ENCODE results near the gene NPDC1.

Gene NPDC1

DNA sequence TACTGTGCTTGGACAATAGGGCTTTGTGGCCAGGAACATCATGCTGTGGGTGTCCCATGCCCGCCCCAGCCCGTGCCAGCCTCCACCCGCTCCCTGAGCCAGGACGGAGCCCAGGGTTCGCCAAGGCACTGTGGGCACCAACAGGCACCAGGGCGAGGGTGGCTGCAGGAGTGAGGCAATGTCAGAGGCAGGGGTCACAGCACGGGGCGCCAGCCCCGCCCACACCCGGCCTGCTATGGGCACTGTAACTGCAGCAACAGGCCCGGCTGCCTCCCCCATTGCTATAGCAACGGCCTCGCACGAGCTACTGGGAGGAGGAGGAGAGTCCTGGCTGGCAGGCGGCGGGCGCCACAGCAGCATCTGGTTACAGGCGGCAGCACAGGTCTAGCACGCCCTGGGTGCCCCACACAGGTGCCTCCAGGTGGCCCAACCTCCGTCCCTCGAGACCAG is 20.4 kb downstream of the NPDC1 start:
- no peak for DNase-seq (ENCODE audit: low read depth)

GRCh38 chr9:137023583-137023991 is 22.4 kb downstream of the NPDC1 start:
- DNase-seq (ENCODE audit: low read depth): no peak

DNA sequence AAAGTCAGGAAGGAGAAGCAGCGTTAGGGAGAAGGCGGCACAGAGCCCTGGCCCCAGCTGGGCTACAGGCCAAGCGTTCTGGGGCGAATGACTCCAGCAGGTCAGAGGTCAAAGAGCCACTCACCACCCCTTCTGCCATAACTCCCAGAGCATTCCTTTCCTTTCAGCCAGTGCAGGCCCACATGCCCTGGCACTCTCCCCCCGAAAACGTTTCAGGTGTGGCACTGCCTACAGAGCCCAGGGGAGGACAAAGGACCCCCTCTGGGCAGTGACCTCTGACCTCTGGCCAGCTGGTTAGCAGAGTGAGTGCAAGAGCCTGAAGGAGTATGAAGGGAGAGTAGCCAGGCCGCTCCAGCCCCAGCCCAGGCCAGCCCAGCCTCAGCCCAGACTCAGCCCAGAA is 22.8 kb downstream of the NPDC1 start:
- DNase-seq (ENCODE audit: low read depth): no peak

GRCh38 chr9:137022662-137023008 is 23.3 kb downstream of the NPDC1 start:
- DNase-seq (ENCODE audit: low read depth): no peak

- DNase-seq (ENCODE audit: low read depth): peak; percentile 53
Measured at GRCh38 chr9:137021979-137022661, 23.9 kb downstream of the NPDC1 start.

DNA sequence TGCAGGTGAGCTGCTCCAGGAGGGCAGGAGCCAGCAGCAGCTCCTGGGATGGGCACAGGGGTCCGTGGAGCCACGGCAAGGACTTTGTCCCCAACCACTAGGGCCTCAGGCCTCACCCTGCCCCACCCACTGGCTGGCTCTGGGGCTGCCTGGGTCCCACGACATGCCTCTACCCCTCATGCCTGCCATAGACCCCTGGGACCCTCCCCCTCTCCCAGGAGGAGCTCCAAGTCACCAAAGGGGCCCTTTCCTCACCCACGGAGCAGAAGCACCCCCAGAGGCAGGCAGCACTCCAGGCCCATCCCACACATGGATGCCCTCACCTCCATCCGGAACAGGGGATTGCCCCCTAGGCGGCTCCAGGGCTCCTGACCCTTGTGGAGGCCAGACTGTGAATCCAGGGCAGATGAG is 24.4 kb downstream of the NPDC1 start:
- no peak for DNase-seq (ENCODE audit: low read depth)

- no peak for DNase-seq (ENCODE audit: low read depth)
Measured at GRCh38 chr9:137020771-137021567, 25.0 kb downstream of the NPDC1 start.

DNA sequence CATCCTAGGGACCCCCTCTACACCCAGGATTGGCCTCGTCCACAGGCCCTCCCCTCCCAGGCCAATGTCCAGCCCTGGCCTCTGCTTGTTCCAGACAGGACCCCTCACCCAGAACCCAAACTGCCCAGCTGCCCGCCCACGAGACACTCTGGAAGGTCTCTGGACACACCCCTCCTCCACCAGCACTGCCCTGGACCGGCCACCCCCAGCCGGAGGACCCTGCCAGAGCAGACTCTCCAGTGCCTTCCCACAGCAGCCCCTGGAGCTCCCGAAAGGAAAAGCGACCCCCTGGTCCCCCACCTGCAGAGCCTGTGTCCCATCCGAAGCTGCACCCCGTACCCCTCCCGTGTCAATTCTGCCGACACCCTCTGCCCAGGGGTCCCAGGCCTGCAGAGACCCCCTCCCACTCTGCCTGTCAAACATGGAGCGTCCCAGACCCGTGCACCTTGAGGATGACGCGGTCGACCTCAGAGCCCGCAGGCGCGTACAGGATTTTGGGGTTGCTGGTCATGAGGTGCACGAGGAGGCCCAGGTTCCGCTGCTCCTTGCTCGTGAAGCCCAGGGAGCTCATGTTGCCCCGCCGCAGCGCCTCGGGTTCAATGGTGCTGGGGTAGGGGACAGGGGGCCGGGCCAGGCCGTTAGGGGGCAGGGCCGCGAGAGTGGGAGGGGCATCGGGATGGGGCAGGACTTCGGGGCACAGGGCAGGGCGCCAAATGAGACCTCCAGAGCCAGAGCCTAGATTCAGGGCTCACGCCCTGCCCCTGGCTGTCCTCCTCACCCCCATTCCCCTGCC is 25.9 kb downstream of the NPDC1 start:
- no peak for DNase-seq (ENCODE audit: low read depth)

- DNase-seq (ENCODE audit: low read depth): no peak
Measured at GRCh38 chr9:137018761-137019559, 27.0 kb downstream of the NPDC1 start.

DNA sequence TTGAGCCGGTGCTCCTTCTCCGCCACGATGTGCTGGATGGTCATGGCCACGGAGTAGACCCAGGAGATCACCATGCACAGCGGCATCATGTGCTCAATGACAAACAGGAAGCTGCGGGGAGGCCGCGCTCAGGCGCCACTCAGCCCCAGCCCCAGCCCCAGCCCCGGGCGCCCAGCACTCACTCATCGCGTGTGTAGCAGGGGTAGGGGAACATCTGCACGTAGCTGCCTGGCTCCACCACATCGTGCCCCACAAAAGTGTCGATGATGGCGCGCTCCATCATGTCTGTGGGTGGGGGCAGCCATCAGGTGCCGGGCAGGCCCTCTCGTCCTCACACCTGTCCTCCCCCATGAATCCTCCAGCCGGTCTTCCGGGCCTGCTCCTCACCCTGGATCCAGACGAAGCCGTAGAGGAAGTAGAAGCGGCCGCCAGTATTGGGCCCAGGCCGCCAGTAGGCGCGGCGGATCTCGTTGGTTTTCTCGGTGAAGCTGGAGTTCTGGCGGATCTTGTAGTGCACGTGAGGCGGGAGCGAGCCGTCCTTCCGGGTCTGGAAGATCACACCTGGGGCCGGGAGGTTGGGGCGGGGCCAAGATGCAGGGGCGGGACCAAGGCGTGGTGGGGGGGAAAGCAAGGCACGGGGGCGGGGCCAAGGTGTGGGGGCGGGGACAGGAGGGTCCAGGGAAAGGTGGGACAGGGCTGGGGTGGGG is 28.0 kb downstream of the NPDC1 start:
- no peak for DNase-seq (ENCODE audit: low read depth)

GRCh38 chr9:137017071-137017470 is 28.9 kb downstream of the NPDC1 start:
- DNase-seq (ENCODE audit: low read depth): no peak

- no peak for DNase-seq (ENCODE audit: low read depth)
Measured at GRCh38 chr9:137016436-137016835, 29.5 kb downstream of the NPDC1 start.

- DNase-seq (ENCODE audit: low read depth): no peak
Measured at GRCh38 chr9:137015976-137016375, 30.0 kb downstream of the NPDC1 start.

DNA sequence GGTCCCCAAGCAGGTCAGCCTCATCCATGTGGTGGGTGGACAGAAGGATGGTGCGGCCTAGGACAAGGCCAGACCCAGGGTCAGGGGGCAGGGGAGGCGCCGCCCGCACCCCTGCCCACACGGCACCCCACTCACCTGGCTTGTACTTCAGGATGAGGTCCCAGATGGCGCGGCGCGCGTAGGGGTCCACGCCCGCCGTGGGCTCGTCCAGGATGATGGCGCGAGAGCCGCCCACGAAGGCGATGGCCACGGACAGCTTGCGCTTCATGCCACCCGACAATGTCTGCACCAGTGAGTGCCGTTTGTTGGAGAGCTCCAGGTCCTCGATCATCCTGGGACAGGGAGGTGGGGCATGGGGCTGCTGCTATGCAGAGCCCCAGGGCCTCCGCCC is 30.4 kb downstream of the NPDC1 start:
- no peak for DNase-seq (ENCODE audit: low read depth)

- DNase-seq (ENCODE audit: low read depth): no peak
Measured at GRCh38 chr9:137014776-137015539, 31.0 kb downstream of the NPDC1 start.

DNA sequence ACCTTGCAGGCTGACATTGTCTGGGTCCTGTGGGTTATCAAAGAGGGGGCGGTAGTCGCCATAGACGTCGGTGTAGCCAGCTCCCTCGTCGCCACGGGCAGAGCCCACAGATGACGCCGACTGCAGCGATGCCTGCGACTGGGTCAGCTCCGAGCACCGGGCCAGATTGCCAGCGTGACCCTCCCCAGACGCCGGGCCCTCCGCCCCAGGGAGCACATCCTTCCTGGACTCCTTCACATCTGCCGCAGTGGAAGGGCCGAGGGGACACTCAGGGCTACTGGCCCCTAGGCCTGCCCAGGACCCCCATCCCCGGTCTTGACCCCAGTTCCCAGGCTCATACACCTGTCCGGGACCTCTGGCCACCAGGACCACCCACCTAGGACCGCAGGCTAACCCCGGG is 31.8 kb downstream of the NPDC1 start:
- DNase-seq (ENCODE audit: low read depth): no peak

GRCh38 chr9:137013571-137013940 is 32.4 kb downstream of the NPDC1 start:
- no peak for DNase-seq (ENCODE audit: low read depth)

DNA sequence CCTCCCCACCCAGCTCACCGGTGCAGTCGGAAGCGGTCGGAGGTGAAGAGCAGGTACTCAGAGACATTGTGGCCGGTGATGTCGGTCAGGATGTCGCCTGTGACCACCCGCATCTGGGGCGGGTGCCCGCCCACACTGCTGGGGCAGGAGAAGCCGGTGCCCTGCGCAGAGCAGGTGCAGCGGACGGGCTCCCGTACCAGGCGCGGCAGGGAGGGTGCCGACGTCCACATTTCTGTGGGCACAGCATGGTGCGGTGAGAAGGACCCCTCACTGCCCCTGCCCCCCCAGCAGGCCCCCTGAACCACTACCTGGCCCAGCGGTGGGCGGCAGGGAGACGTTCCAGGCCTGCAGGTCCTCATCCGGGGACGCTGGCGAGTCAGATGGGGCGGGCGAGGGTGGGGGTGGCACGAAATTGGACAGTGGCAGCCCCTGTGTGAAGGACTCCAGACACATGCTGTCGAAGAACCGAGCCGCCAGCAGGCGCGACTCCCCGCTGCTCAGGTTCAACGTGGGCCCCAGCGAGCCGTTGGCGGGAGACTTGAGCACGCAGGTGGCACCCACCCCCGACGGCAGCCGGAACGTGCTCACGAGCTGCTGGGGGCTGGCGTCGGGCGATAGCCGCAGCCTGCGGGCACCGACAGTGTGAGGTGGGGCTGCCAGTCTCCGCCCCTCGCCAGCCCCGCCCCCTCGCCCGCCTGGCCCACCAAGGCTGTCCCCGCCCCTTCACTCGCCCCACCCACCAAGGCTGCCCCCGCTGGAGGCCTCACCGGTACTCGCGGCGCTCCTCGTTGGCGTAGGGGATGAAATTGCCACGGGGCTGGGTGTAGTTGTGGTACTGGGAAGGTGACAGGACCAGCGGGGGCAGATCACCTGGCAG is 33.0 kb downstream of the NPDC1 start:
- DNase-seq (ENCODE audit: low read depth): no peak

DNA sequence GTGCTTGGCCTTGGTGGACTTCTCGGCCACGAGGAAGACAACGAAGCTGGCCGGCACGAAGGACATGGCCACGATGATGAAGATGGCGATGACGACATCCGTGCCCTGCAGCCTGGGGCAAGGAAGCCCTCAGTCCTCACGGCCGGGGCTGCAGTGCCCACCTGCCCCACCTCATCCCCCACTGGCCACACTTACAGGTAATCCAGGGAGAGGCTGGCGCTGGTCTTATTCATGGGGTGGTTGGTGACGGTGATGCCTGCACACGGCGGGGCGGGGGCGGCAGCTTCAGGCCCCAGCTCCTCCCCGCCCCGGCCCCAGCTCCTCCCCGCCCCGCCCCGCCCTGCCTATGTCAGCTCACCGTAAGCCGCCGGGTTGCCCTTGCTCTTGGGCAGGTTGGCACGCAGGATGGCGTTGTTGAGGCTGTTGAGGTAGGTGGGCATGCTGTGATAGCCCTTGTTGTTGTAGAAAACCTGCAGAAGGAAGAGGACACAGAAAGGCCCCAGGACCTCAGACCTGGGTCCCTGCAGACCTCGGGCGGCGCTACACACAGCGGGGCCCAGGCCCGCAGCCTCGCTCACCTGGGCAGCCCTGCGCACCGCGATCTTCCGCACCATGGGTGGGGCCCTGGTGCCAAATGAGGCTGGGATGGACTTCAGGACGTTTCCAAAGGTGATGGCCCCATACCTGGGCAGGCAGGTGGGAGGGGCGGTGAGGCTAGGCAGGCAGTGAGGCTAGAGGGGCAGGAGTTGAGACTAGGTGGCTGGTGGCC is 33.9 kb downstream of the NPDC1 start:
- DNase-seq (ENCODE audit: low read depth): no peak

All from T follicular helper cell (primary cell).